Measurements from ENCODE around the gene FBXO24. TPM values are rescaled to one million over a fixed set of nuclear protein-coding genes. Genes with fewer than 3 reads are reported as not detected.

FBXO24 gene
- total and polyA plus RNA-seq, 2 experiments from 2014 or later = 1.1 to 1.6 TPM

GRCh38 chr7:100609958-100610357 lies 23.8 kb downstream of the FBXO24 start:
- Histone ChIP-seq H3K9me2 (replicated peaks; ENCODE audit: insufficient read depth) (no peaks in the 10 kb centered on the region), H4K20me1 (ENCODE audit: insufficient read depth, poor library complexity, severe bottlenecking) (no peaks in the 10 kb centered on the region), H2AFZ (no peak overlapping the region), H3K27ac (no peak overlapping the region), H3K4me3 (no peak overlapping the region), H3K9me3 (ENCODE audit: low read depth) (no peaks in the 10 kb centered on the region), H3K79me2 (peaks cover 14% of the 10 kb centered on the region), H3K27me3 (no peaks in the 10 kb centered on the region), H3K4me2 (no peak overlapping the region), H3K4me1 (ENCODE audit: insufficient read depth) (peaks cover 13% of the 10 kb centered on the region), H3K36me3 (replicated peaks; ENCODE audit: insufficient read depth, low read depth) (no peaks in the 10 kb centered on the region)
- DNase-seq (ENCODE audit: low spot score) = no peak
- WGBS (ENCODE audit: low lambda C conversion rate, missing lambda C conversion rate) = 96% methylated on average over 5 of the region's 5 CpGs
- TF ChIP-seq CTCF (IDR thresholded peaks at IDR 0.05; ENCODE audit: poor library complexity) (no peak), EZH2phosphoT487 (IDR thresholded peaks at IDR 0.05; ENCODE audit: low read depth, severe bottlenecking, unreplicated experiment) (no peak), EZH2 (IDR thresholded peaks at IDR 0.05; ENCODE audit: borderline replicate concordance) (no peak)

GRCh38 chr7:100611983-100612729 lies 26.0 kb downstream of the FBXO24 start, which contains the start of gene MOSPD3:
TSS of gene MOSPD3 (plus strand) at chr7:100612540. CDS start at chr7:100612792, 252 bp downstream.
- no peaks in the 10 kb centered on the region for H3K36me3 ChIP-seq (replicated peaks; ENCODE audit: insufficient read depth, low read depth)
- WGBS (ENCODE audit: low lambda C conversion rate, missing lambda C conversion rate) = 1% methylated on average over 44 of the region's 61 CpGs
- peaks cover 3% of the 10 kb centered on the region for H3K4me1 ChIP-seq (ENCODE audit: insufficient read depth)
- peak within 1 kb of the TSS; percentile 50 for H3K4me3 ChIP-seq
- peaks cover 14% of the 10 kb centered on the region for H3K79me2 ChIP-seq
- DNase-seq (ENCODE audit: low spot score) = peak; percentile 99
- no peaks in the 10 kb centered on the region for H3K9me3 ChIP-seq (ENCODE audit: low read depth)
- H4K20me1 ChIP-seq (ENCODE audit: insufficient read depth, poor library complexity, severe bottlenecking) = no peaks in the 10 kb centered on the region
- no peaks in the 10 kb centered on the region for H3K9me2 ChIP-seq (replicated peaks; ENCODE audit: insufficient read depth)
- peak within 1 kb of the TSS; percentile 78 for H2AFZ ChIP-seq
- H3K27ac ChIP-seq = peak within 1 kb of the TSS; percentile 90
- no peaks in the 10 kb centered on the region for H3K27me3 ChIP-seq
- TF ChIP-seq EZH2 (IDR thresholded peaks at IDR 0.05; ENCODE audit: borderline replicate concordance) = no peak
- TF ChIP-seq EZH2phosphoT487 (IDR thresholded peaks at IDR 0.05; ENCODE audit: low read depth, severe bottlenecking, unreplicated experiment) = no peak
- TF ChIP-seq CTCF (IDR thresholded peaks at IDR 0.05; ENCODE audit: poor library complexity) = no peak
- H3K4me2 ChIP-seq = peak within 1 kb of the TSS; percentile 95

GRCh38 chr7:100612730-100613390 lies 26.7 kb downstream of the FBXO24 start:
- TF ChIP-seq EZH2phosphoT487 (IDR thresholded peaks at IDR 0.05; ENCODE audit: low read depth, severe bottlenecking, unreplicated experiment) (no peak), CTCF (IDR thresholded peaks at IDR 0.05; ENCODE audit: poor library complexity) (peak; percentile 28)
- Histone ChIP-seq H3K27ac (no peak overlapping the region), H3K9me3 (ENCODE audit: low read depth) (no peaks in the 10 kb centered on the region), H3K27me3 (no peaks in the 10 kb centered on the region), H3K36me3 (replicated peaks; ENCODE audit: insufficient read depth, low read depth) (no peaks in the 10 kb centered on the region), H4K20me1 (ENCODE audit: insufficient read depth, poor library complexity, severe bottlenecking) (no peaks in the 10 kb centered on the region), H3K4me2 (peak overlapping the region; percentile 95), H3K4me1 (ENCODE audit: insufficient read depth) (peaks cover 3% of the 10 kb centered on the region), H2AFZ (peak overlapping the region; percentile 78), H3K79me2 (peaks cover 14% of the 10 kb centered on the region), H3K4me3 (peak overlapping the region; percentile 50), H3K9me2 (replicated peaks; ENCODE audit: insufficient read depth) (no peaks in the 10 kb centered on the region)
- DNase-seq (ENCODE audit: low spot score) = peak; percentile 36
- 10% methylated on average over 14 of the region's 29 CpGs for WGBS (ENCODE audit: low lambda C conversion rate, missing lambda C conversion rate)

Data from hepatocyte (in vitro differentiated cells).